ENCODE results near the gene TRABD2A. TPM values are rescaled to one million over a fixed set of nuclear protein-coding genes. Genes with fewer than 3 reads are reported as not detected.
"Not testable (repeated sequence)": the region's sequence is repeated elsewhere in the genome, so short reads cannot be mapped to it uniquely, and the experiment has no call there.

TRABD2A gene
- total RNA-seq, 1 experiment from 2014 or later = 30.4 TPM

GRCh38 chr2:84879584-84880394 is 1.1 kb downstream of the TRABD2A start:
- no peak for DNase-seq (ENCODE audit: low read depth)

GRCh38 chr2:84878896-84879583 is 1.8 kb downstream of the TRABD2A start:
- DNase-seq (ENCODE audit: low read depth) = no peak

- DNase-seq (ENCODE audit: low read depth) = no peak
Observed at GRCh38 chr2:84878459-84878858, 2.4 kb downstream of the TRABD2A start.

GRCh38 chr2:84876369-84876768 is 4.5 kb downstream of the TRABD2A start:
- no peak for DNase-seq (ENCODE audit: low read depth)

GRCh38 chr2:84875619-84876018 is 5.3 kb downstream of the TRABD2A start:
- DNase-seq (ENCODE audit: low read depth) = not testable (repeated sequence)

GRCh38 chr2:84875213-84875560 is 5.7 kb downstream of the TRABD2A start:
- no peak for DNase-seq (ENCODE audit: low read depth)

GRCh38 chr2:84874381-84875212 is 6.3 kb downstream of the TRABD2A start:
- no peak for DNase-seq (ENCODE audit: low read depth)

GRCh38 chr2:84873350-84873749 is 7.5 kb downstream of the TRABD2A start:
- no peak for DNase-seq (ENCODE audit: low read depth)

- DNase-seq (ENCODE audit: low read depth) = not testable (repeated sequence)
Observed at GRCh38 chr2:84872691-84873090, 8.2 kb downstream of the TRABD2A start.

GRCh38 chr2:84870306-84870705 is 10.6 kb downstream of the TRABD2A start:
- DNase-seq (ENCODE audit: low read depth) = no peak

- not testable (repeated sequence) for DNase-seq (ENCODE audit: low read depth)
Observed at GRCh38 chr2:84868327-84868726, 12.6 kb downstream of the TRABD2A start.

GRCh38 chr2:84866122-84866521 is 14.8 kb downstream of the TRABD2A start:
- no peak for DNase-seq (ENCODE audit: low read depth)

GRCh38 chr2:84865181-84865783 is 15.6 kb downstream of the TRABD2A start:
- DNase-seq (ENCODE audit: low read depth) = peak; percentile 30

- DNase-seq (ENCODE audit: low read depth) = no peak
Observed at GRCh38 chr2:84862006-84862405, 18.9 kb downstream of the TRABD2A start.

GRCh38 chr2:84861539-84861938 is 19.3 kb downstream of the TRABD2A start:
- no peak for DNase-seq (ENCODE audit: low read depth)

- no peak for DNase-seq (ENCODE audit: low read depth)
Observed at GRCh38 chr2:84858937-84859336, 21.9 kb downstream of the TRABD2A start.

- no peak for DNase-seq (ENCODE audit: low read depth)
Observed at GRCh38 chr2:84858123-84858522, 22.8 kb downstream of the TRABD2A start.

GRCh38 chr2:84857566-84857965 is 23.3 kb downstream of the TRABD2A start:
- no peak for DNase-seq (ENCODE audit: low read depth)

- no peak for DNase-seq (ENCODE audit: low read depth)
Observed at GRCh38 chr2:84856787-84857186, 24.1 kb downstream of the TRABD2A start.

- no peak for DNase-seq (ENCODE audit: low read depth)
Observed at GRCh38 chr2:84855731-84856130, 25.2 kb downstream of the TRABD2A start.

GRCh38 chr2:84854850-84855249 is 26.0 kb downstream of the TRABD2A start:
- DNase-seq (ENCODE audit: low read depth) = no peak

GRCh38 chr2:84851876-84852275 is 29.0 kb downstream of the TRABD2A start:
- peak; percentile 60 for DNase-seq (ENCODE audit: low read depth)

Measured in HT1080 (cell line).